Measurements from ENCODE around the gene CXXC5.

The CXXC5 gene

DNA sequence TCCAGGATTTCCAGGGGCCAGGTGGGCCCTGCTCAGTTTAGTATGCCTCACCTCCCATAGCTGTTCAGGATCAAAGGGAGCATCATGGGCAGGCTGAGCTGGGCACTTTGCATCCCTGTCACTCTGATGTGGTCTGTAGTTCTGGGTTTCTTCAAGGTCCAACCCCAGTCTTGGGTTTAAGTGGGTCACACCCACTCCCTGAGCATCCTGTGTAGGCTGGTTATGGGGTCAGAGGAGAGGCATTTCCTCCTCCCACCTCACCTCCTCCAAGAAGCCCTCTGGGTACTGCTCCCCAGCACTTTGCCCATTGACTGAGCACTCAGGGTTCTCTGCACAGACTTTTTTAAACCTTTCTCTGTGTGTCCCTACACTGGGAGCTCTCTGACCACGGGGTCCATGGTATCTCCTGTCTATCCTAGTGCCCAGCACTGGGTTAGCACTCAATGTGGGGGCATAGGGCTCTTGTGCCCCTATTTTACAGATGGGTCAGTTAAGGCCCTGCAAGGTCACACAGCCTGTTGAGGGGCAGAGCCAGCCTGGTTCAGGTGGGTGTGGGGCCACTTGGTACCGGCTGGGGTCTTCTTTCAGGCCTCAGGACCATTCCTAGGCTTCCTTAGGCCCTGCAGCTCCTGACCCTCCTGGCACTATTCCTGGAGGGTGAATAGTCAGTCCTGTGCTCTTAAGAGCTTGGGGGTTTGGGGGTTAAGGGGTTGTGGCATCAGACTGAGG, 19.0 kb downstream of the CXXC5 start:
- DNase-seq, result no peak

DNA sequence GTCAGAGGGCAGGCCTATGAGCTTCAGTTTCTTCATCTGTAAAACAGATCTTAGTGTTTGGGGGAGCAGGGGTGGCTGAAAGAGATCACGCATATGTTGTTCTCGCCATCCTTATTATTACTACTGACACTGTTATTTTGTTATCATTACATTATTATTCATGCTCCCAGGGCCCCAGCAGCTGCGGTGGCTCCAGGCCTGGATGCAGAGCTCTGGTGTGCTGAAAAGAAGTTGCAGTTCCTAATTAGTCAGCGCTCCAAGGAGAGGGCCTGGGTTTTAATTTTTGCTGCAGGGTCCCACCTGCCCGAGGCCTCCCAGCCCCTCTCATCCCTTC, 19.5 kb downstream of the CXXC5 start:
- no peak for DNase-seq

DNA sequence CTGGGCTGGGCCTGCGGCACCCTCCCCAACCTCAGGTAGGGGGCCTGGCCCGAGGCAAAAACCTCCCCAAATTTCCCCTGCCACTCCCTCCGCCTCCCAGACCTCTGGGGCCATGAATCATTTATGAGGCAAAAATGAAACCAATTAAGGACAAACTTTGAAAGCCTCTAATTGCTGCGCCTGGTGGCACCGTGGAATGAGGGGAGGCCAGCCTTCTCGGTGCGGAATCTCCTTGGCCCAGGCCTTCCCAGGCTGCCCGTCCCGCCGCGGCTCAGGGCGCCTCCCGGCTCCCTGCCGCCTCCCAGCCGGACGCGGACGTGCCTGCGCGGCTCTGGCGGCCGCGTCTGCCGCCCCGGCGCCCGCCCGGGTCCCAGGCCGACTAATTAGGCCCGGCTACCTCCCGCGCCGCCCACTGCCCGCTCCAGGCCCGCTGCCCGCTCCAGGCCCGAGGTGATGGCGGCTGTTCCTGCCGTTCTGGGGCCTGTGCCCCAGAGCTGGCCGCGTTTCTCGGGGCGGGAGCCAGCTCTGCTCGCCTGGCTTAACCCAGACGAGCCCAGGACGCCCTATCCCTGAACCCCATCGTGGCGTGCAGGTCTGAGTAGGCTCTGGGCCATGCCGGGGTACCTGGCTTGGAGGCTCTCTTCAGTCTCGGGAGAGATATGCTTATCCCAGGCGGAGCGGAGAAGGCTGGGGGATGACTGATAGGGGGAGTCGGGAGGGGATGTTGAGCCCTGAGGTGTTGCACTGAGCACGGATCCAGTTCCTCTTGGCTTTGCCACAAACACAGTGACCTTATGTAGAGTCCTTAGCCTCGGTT, 20.1 kb downstream of the CXXC5 start:
- DNase-seq, result no peak

DNA sequence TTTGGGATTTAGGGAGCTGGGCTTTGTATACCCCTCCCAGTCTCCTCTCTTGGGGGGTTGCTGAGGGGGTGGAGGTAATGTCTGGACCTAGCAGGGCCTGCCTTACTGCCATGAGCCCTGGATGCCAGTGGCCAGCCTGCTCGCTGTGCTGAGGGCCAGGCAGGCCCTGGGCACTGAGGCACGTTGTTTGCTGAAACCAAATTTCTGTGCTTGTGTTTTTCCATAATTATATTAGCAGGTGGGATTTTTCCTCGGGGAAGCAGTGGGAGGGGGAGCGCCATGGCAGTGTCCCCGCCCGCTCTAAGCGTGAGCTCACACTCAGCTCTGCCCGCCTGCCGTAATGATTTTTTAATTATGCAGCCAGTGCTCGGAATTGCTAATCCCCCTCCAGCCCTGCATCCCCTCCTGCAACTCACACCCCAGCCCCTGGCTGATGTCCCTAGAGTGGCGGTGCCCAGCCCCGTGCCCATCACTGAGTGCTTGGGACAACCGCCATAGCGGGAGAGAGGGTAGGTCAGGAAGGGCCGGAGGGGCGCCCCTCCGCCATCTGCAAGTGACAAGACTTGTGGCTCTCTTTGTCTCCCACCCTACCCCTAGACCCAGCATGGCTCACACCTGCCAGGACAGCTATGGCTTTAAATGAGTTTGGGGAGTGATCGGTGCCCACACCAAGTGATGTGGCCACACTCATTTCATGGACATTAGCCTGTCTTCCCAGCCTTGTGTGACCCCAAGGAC, 20.9 kb downstream of the CXXC5 start:
- DNase-seq, result no peak

DNA sequence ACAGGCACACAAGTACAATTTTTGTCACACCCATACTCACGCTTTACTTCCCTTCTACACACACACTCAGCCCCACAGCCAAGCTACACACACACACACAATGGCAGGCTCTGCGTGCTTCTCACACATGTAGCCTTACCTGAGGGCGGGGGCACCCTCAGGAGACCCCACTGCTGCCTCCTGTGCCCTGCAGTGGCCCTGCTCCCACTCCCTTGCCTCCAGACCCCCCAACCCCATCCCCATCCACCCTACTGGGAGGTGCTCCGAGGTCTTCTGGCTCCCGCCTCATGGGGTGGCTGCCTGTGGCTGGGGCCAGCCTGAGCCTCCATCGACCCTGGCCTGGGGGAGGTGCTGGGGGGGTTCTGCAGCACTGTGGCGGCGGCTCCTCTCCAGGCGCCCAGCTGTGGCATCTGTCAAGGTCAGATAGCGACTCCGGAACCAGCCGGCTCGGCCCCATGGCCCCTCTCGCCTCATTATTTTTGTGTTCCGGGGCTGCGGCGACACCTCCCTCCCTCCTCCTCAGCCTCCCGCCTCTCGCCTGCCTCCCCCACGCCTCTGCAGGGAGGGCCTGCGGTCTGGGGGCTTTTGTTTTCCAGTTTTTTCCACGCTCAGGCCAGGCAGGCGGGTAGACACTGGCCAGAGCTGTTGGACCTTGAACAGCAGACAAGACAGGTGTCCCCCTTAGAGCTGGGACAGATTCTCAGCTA, 21.7 kb downstream of the CXXC5 start:
- DNase-seq, result no peak

DNA sequence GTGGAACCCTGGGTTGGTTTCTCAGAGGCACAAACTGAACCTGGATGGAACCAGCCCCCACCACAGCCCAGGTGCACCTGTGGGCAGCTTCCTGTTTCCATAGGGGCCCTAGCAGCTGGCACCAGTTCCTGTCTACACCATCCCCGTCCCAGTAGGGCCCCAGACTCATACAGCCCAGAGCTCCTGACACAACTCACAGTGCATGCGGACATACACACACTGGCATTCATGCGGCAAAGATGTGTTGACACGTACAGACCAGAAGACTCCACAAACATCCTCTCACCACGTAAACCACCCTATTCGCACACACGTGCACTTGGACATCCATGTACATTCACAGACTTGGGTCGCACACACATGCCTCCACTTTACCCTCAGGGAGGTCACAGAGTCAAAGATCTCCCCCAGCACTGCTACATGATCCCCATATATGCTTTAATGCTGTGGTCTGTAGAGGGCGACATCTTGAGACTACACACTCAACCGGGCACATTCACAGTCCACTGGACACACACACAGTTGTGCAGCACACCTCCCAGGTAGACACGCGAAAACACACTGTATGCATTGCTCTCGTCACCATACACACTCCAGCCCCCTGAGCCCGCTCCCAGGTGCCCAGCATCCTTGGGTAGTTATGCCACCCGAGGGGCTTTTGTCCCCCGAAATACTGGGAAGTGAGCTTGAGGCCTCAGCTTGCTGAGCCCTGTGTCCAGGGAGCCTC, 22.4 kb downstream of the CXXC5 start:
- no peak for DNase-seq

DNA sequence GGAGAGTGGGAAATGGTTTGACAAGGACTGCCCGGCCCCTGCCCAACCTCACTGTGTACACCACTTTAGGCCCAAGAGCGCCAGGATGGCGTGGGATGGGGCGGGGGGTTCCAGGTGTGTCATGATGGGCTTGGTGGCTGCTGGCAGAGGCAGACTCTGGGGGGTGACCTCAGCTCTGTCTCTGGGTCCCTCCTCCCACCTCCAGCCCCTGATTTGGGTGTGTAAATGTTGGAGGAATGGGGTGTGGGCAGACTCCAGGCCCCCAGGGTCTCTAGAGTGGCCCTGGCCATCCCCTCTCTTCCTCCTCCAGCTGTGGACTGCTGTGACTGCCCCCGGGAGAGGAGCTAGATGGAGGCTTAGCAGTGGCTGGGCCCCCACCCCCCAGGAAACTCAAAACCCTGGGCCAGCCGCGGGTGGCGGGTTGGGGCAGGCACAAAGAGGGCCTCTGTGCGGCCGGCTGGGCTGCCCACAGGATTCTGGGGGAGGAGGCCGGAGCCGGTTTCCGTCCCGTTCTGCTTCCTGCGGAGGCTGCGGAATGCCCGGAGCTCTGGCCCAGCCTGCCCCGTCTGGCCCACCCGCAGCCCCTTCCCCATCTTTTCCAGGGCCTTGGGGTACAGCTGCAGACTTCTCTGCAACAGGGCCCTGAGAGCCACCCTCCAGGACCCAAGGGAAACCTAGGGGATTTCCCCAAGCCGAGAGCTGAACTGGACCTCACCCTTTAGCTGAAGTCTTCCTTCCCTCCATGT, 23.1 kb downstream of the CXXC5 start:
- DNase-seq, result no peak

DNA sequence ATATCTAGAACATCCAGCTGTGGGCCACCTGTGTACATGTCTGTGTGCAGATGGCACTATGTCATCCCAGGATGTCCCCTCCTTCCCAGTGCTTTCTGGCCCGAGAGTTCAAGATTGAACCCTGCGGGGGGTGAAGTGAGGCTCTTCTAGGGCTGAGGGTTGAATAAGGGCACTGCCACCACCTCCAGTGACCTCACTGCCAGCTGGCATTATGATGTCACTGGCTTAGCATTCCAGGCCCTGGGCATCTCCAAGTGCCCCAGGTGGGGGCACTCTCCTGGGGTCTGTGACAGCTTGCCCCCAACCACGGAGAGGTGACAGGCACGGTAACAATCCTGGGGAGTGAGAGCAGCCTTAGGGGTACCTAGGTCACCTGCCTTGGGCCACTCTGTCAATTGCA, 27.1 kb downstream of the CXXC5 start:
- DNase-seq, result no peak

DNA sequence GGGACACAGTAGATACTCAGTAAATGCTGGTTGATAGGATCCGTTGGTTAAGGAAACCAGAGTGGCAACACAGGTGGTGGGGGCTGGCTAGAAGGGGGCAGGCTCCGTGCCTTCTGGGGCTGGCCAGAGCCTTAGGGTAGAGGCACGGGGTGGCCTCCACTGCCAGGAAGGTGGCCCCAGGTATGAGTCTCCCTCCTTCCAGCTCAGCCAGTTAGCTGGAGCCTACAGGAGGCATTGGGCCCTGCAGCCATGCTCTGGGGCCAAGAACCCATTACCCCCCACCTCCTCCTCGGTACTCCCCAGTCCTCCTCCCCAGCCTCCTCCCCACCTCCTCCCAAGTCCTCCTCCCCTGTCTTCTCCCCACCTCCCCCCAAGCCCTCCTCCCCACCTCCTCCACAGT, 27.7 kb downstream of the CXXC5 start:
- no peak for DNase-seq

DNA sequence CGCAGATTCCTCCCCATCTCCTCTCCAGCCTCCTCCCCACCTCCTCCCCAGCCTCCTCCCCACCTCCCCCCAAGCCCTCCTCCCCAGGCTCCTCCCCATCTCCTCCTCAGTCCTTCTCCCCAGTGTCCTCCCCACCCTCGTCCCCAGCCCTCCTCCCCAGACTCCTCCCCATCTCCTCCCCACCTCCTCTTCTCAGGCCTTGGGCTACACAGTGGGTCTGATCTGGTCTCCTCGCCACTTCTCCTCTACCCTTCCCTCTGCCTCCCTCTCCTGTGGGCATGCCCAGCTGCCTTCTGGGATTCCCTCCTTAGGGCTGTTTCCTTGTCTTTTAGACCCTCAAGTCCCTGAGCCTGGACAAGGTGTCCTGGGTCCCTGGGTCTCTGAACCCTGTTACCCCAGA, 28.3 kb downstream of the CXXC5 start:
- DNase-seq, result no peak

DNA sequence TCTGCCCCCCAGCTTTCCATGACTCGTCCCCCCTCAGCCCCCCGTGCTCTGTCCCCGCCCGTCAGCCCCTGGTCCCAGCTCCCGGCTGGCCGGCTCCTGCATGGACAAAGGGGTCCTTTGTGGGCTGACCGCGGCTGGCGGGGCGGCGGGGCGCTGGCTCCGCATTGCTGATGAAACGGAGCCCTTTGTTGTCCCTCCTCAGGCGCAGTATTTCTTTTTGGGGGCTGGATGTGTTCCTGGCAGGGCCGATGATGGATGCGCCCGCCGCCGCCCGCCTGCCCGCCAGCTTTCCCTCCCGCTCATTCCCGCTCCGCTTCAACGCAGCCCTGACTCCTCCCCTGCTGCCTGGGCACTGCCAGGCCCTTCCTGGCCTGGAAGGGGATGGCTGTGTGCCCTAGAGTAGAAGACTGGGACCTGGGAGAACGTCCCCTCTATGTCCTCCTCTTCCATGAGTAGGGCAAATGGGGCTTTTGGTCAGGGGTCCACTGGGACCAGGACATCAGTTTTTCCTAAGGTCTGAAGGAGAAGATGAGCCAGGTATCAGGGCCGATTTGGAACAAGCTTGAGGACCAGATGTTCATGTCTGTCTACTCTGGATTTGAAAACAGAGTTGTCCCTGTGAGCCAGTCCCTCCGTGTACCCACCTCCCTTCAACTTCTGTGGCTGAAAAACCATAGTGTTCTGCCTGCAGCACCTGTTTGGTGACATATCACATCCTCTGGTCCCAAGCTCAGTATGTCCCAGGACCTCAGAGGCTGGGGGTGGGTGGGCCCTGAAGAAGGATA, 29.0 kb downstream of the CXXC5 start:
- DNase-seq, result no peak

DNA sequence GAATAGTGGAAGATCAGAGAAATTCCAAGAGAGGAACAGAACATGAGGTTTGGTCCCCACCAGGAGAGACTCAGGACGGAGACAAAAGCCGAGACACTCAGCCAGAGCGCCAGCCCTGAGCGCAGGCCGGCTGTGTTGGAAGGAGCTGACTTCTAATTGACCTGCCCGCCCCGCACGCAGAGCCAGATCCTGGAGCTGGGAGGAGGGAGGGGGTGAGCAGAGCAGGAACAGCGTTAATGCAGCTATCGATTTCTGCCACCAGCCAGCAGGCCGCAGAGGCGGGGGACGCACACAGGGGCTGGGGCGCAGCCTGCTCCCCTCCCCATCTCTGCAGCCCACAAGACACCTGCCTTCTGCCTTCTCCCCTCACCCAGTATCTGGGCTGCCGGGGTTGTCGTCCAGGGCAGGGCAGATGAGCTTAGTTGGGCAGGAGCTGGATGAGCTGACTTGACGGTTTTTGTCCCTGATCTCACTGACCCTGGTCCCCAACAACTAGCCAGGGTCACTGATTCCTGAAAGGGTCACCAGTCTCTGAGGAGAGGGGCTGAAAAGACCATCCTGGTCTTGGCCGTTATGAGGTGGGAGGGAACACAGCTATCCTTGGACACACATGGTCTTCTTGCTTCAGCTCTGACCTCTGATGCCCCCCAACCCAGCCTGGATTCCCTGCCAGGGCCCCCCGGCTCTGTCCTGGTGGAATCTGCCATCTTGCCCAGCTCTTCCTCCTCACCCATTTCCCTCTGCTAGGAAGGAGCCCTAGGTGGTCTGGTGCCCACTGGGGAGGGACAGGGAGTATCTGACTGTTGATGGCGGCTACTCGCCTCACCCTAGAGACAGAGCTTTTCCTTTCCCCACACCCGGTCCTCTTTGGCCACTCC, 29.8 kb downstream of the CXXC5 start:
- DNase-seq, result no peak

DNA sequence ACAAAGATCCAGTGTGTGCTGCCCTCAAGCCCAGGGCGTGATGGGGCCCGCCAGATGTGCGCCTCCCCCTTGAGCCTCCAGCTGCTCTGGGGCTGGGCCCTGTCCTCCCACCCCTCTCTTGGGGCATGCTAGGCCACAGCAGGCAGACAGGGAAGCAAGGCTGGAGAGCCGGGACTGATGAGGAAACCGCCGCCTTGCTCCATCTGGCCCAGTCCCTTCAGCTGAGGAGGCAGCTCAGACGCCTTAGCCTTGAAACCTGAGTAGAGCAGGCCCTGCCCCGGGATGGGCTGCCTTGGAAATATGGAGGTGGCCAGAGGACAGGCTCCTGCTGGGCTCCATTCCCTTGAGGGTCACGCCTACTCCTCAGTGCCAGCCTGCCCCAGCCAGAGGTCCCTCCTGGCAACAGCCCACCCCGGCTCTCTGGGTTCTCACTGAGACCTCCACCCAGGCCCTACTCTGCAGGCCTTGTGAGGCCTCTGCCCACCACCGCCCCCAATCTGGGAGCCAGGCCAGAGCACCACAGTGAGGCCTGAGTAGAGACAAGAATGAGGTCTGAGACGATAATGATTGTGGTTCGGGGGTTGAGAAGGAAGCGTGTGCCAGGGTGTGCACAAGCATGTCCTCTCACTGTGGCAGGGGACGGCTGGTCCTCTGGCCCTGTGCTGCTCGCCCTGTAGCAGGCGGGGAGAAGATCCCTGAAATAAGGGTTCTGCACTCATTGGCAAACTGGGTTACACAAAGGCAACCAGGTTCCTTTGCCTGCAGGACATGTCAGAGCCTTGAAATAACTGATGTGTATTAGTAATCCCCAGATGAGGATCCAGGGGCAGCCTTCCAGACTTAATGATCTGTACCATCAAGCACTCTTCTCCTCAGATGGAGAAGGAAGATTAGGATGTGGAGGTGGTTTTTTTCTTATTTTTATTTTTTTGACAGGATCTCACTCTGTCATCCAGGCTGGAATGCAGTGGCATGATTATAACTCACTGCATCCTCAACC, 30.9 kb downstream of the CXXC5 start:
- DNase-seq, result no peak

DNA sequence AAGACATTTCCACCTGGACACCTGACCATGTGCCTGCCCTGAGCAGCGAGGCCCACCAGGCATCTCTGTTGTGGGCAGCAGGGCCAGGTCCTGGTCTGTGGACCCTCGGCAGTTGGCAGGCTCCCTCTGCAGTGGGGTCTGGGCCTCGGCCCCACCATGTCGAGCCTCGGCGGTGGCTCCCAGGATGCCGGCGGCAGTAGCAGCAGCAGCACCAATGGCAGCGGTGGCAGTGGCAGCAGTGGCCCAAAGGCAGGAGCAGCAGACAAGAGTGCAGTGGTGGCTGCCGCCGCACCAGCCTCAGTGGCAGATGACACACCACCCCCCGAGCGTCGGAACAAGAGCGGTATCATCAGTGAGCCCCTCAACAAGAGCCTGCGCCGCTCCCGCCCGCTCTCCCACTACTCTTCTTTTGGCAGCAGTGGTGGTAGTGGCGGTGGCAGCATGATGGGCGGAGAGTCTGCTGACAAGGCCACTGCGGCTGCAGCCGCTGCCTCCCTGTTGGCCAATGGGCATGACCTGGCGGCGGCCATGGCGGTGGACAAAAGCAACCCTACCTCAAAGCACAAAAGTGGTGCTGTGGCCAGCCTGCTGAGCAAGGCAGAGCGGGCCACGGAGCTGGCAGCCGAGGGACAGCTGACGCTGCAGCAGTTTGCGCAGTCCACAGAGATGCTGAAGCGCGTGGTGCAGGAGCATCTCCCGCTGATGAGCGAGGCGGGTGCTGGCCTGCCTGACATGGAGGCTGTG, 32.4 kb downstream of the CXXC5 start:
- DNase-seq, result no peak

DNA sequence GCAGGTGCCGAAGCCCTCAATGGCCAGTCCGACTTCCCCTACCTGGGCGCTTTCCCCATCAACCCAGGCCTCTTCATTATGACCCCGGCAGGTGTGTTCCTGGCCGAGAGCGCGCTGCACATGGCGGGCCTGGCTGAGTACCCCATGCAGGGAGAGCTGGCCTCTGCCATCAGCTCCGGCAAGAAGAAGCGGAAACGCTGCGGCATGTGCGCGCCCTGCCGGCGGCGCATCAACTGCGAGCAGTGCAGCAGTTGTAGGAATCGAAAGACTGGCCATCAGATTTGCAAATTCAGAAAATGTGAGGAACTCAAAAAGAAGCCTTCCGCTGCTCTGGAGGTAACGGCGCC, 32.9 kb downstream of the CXXC5 start:
- no peak for DNase-seq

DNA sequence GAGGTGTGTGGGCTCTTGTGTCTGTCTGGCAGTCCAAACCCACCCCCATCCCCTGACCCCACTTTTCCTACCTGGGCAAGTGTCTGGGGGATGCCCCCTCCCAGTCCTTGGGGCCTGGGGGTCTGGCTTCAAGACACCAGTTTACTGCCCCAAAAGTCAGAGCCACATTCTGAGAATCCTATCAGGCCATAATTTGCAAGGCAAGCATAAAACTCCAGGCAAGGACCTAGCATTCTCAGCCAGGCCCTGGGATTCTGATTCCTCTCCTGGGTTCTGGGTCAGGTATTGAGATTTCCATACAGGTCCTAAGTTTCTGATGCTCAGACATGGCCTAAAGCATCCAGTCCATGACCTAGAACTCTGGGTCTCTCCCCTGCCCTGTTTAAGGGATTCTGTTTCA, 33.3 kb downstream of the CXXC5 start:
- DNase-seq, result no peak

DNA sequence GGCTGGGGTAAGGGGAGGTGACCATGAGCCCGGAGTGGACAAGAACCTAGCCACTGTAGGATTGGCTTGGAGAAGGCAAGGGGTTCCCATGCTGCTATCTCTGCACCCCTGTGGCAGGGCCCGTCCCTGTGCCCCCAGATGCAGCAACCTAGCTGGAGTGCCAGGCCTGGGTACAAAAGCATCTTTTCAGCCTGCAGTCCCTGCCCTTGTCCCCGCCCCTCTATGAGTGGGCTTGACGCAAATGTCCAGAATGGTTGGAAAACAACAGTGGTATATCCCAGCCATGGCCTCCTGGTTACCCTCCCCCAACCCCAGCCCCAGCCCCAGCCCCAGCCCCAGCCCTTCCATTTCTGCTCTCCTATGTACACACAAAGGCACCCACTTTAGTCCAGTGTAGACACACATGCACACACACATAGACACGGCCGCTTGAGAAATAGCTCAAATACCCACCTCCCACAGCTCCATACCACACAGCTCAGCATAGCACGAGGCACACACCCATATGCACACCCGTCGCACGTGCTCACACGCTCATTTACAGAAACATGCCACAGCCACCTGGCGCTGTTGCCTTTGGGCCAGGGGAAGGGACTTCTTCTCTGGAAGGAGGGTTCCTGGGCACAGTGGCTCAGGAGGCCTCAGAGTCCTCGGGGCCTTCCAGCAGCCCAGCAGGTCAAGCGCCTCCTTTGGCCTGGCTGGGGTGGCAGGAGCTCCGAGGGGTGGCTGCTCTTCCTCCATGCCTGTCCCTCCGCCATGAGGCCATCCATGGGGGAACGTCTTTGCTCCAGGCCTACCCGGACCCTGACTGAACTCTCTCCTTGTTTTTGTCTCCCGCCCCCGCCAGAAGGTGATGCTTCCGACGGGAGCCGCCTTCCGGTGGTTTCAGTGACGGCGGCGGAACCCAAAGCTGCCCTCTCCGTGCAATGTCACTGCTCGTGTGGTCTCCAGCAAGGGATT, 34.1 kb downstream of the CXXC5 start:
- DNase-seq, result no peak
